Caco-2 (cell line): ENCODE results near the gene CLINT1. TPM values are rescaled to one million over a fixed set of nuclear protein-coding genes. Genes with fewer than 3 reads are reported as not detected.
A peak's percentile ranks its signal among the peaks of the same experiment; 100 is the strongest.

Experiments
- BruUV-seq: library from RNA; stranded (reverse); fragments of 400-500 nt; replicated peaks from 2 replicates; lab custom pipeline; 2021; lab: Mats Ljungman, UMichigan
- CTCF ChIA-PET: fragments of 300-600 bp; sonication (Branson Sonifier 250); formaldehyde crosslinking; loops from one replicate; lab custom pipeline; 2022; ENCODE audit warnings: antibody characterized with exemption; lab: Charles Lee
- POLR2A ChIA-PET: fragments of 300-600 bp; sonication (Branson Sonifier 250); formaldehyde crosslinking; loops from one replicate; lab custom pipeline; 2022; ENCODE audit warnings: antibody characterized with exemption; lab: Charles Lee
- DNase-seq, 2 experiments: peaks; one replicate each; pipeline versions ENCODE4 v3.0.0 to v3.0.0-alpha.2; 2020 to 2022
- H3K27me3 ChIP-seq: replicated peaks from 2 replicates; pipeline ENCODE4 v1.6.0; 2011; ENCODE audit warnings: low read length; ENCODE audit not compliant: control insufficient read depth, insufficient read depth
- H3K36me3 ChIP-seq: 2 replicates; pipeline ENCODE4 v1.5.1; 2011; ENCODE audit warnings: low read length; ENCODE audit not compliant: control insufficient read depth, insufficient read depth
- H3K4me1 ChIP-seq: fragments of 250-450 bp; sonication (Bioruptor Pico); 2 replicates; pipeline ENCODE4 v1.5.1; 2020; ENCODE audit warnings: mild to moderate bottlenecking
- H3K4me3 ChIP-seq: 2 replicates; pipeline ENCODE4 v1.5.1; 2011; ENCODE audit warnings: low read depth, mild to moderate bottlenecking, control low read depth, low read length
- H3K9me3 ChIP-seq: fragments of 250-450 bp; sonication (Bioruptor Pico); 2 replicates; pipeline ENCODE4 v1.5.1; 2020; ENCODE audit warnings: mild to moderate bottlenecking, moderate library complexity
- H3K27ac Mint-ChIP-seq: one replicate; pipeline ENCODE4 v1.8.0; 2022; ENCODE audit warnings: mixed read lengths; ENCODE audit not compliant: unreplicated experiment
- H3K27me3 Mint-ChIP-seq: one replicate; pipeline ENCODE4 v1.8.0; 2022; ENCODE audit warnings: mixed read lengths; ENCODE audit not compliant: insufficient read depth, unreplicated experiment
- H3K36me3 Mint-ChIP-seq: one replicate; pipeline ENCODE4 v1.8.0; 2022; ENCODE audit warnings: mild to moderate bottlenecking, mixed read lengths; ENCODE audit not compliant: insufficient read depth, unreplicated experiment
- H3K4me1 Mint-ChIP-seq: one replicate; pipeline ENCODE4 v1.8.0; 2022; ENCODE audit warnings: low read depth, mixed read lengths; ENCODE audit not compliant: unreplicated experiment
- H3K4me3 Mint-ChIP-seq: one replicate; pipeline ENCODE4 v1.8.0; 2022; ENCODE audit warnings: mild to moderate bottlenecking, moderate library complexity, mixed read lengths; ENCODE audit not compliant: unreplicated experiment
- H3K9me3 Mint-ChIP-seq: one replicate; pipeline ENCODE4 v1.8.0; 2022; ENCODE audit warnings: mixed read lengths; ENCODE audit not compliant: unreplicated experiment
- CTCF ChIP-seq, 2 experiments: fragments of 200-600 bp in 1 of 2; IDR thresholded peaks; 1 replicate in 1 of 2; 2 replicates in 1 of 2; pipeline versions ENCODE4 v1.5.1 to v1.8.0; 2011 to 2022; ENCODE audit warnings: antibody characterized with exemption in 1 of 2, control low read depth in 1 of 2, inconsistent platforms in 1 of 2, low read depth in 1 of 2, low read length in 1 of 2, mild to moderate bottlenecking in 1 of 2, moderate library complexity in 1 of 2; ENCODE audit not compliant: insufficient read depth in 1 of 2, severe bottlenecking in 1 of 2, unreplicated experiment in 1 of 2
- intact Hi-C: fragments of 100-400 bp; cut with micrococcal nuclease; formaldehyde crosslinking; loops from one replicate; pipeline ENCODE4 v1.10.0; 2022; ENCODE audit not compliant: unreplicated experiment
- total RNA-seq: library from RNA; stranded (reverse); gene quantifications from 2 replicates; pipeline ENCODE4 v1.2.3, GENCODE V29; 2022

Gene CLINT1
- total RNA-seq, 1 experiment from 2014 or later: 88.7 TPM

- no peaks in the 10 kb centered on the region for H3K27me3 ChIP-seq
- Mint-ChIP-seq H3K36me3 (no peaks in the 10 kb centered on the region), H3K4me1 (no peaks in the 10 kb centered on the region), H3K4me3 (no peak overlapping the region), H3K27ac (no peak overlapping the region), H3K27me3 (no peaks in the 10 kb centered on the region), H3K9me3 (peaks cover 10% of the 10 kb centered on the region)
- intact Hi-C loops: no loop called here
- no TSS peak for BruUV-seq
- POLR2A ChIA-PET: no interaction called here
- no peak for DNase-seq
- no peaks in the 10 kb centered on the region for H3K36me3 ChIP-seq
- H3K4me3 ChIP-seq: no peak overlapping the region
- no peaks in the 10 kb centered on the region for H3K4me1 ChIP-seq
- no peak for TF ChIP-seq CTCF (IDR thresholded peaks at IDR 0.05; ENCODE audit: insufficient read depth in 1 of 2, low read depth in 1 of 2, low read length in 1 of 2, severe bottlenecking in 1 of 2, unreplicated experiment in 1 of 2)
- no peaks in the 10 kb centered on the region for H3K9me3 ChIP-seq
- CTCF ChIA-PET: no interaction called here
Measured at GRCh38 chr5:157877821-157878220, 18.9 kb upstream of the CLINT1 start.

GRCh38 chr5:157874861-157875260, 15.9 kb upstream of the CLINT1 start:
- no peak for TF ChIP-seq CTCF (IDR thresholded peaks at IDR 0.05; ENCODE audit: insufficient read depth in 1 of 2, low read depth in 1 of 2, low read length in 1 of 2, severe bottlenecking in 1 of 2, unreplicated experiment in 1 of 2)
- no TSS peak for BruUV-seq
- ChIA-PET POLR2A (no interaction called here), CTCF (no interaction called here)
- no peak overlapping the region for H3K27ac Mint-ChIP-seq
- H3K4me1 ChIP-seq: no peaks in the 10 kb centered on the region
- H3K9me3 Mint-ChIP-seq: no peaks in the 10 kb centered on the region
- H3K36me3 ChIP-seq: no peaks in the 10 kb centered on the region
- H3K36me3 Mint-ChIP-seq: no peaks in the 10 kb centered on the region
- intact Hi-C loops: no loop called here
- no peak overlapping the region for H3K4me3 Mint-ChIP-seq
- H3K9me3 ChIP-seq: no peaks in the 10 kb centered on the region
- H3K4me1 Mint-ChIP-seq: no peaks in the 10 kb centered on the region
- H3K27me3 ChIP-seq: no peaks in the 10 kb centered on the region
- DNase-seq: no peak
- no peaks in the 10 kb centered on the region for H3K27me3 Mint-ChIP-seq
- H3K4me3 ChIP-seq: no peak overlapping the region

DNA sequence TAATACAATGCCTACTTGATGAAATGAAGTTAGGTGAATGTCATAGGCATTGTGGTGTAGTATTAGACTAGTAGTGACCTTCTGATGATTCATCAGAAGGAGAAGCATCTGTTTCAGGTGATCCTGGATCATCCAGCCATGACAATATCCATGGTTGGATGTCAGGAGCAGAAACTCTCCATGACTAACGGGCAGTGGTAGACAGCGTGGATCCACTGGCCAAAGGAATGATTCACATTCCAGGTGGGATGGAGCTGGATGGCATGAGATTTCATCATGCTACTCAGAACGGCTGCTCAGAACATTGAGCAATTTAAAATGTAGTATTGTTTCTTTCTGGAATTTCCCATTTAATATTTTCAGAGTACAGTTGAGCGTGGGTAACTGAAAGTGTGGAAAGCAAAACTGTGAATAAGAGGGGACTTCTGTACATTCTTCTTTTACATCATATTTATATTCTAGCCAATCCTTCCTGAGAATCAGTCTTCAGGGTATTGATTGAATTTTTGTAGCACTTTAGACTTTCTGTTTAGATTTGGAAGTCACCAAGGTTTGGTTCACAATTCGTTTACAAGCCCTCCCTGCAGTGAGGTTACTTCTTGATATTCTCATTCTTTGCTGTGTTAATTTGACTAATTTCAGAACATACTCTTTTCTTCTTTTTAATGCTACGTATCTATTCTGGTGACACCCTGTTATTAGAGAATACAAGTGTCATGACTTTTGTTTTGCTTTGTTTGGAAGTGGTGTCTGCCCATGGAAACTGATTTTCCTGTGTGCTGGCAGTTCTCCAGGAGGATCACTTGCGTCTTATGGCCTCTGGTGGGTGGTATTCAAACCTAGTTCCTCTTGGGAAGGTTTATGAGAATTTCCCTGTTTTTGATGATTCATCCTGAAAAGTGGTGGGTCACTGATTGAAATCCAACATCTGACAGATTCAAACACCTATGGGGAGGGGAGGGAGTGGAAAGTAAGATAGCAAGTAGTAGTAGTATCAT, 12.2 kb upstream of the CLINT1 start:
- Mint-ChIP-seq H3K27me3 (no peaks in the 10 kb centered on the region), H3K27ac (peak overlapping the region; percentile 42), H3K4me3 (no peak overlapping the region), H3K36me3 (no peaks in the 10 kb centered on the region), H3K4me1 (peaks cover 21% of the 10 kb centered on the region), H3K9me3 (no peaks in the 10 kb centered on the region)
- ChIA-PET POLR2A (no interaction called here), CTCF (interaction anchor here (1.1 kb wide), 1 partner anchor 16 kb away, joined by 3 read pairs; no protein-coding TSS in a partner anchor)
- Histone ChIP-seq H3K27me3 (no peaks in the 10 kb centered on the region), H3K4me1 (peaks cover 5% of the 10 kb centered on the region; the same call in 1 of the 2 replicates), H3K9me3 (0 out of 2 replicates have a peak, but pooled peaks cover 7% of the 10 kb centered on the region), H3K4me3 (no peak overlapping the region), H3K36me3 (no peaks in the 10 kb centered on the region)
- intact Hi-C loops: no loop called here
- no peak for TF ChIP-seq CTCF (IDR thresholded peaks at IDR 0.05; ENCODE audit: insufficient read depth in 1 of 2, low read depth in 1 of 2, low read length in 1 of 2, severe bottlenecking in 1 of 2, unreplicated experiment in 1 of 2)
- DNase-seq: no peak
- BruUV-seq: no TSS peak
